ENCODE measurements around the gene SHLD2. TPM values are rescaled to one million over a fixed set of nuclear protein-coding genes. Genes with fewer than 3 reads are reported as not detected.

The SHLD2 gene
- total RNA-seq, 1 experiment from 2014 or later, result 45.2 TPM

DNA sequence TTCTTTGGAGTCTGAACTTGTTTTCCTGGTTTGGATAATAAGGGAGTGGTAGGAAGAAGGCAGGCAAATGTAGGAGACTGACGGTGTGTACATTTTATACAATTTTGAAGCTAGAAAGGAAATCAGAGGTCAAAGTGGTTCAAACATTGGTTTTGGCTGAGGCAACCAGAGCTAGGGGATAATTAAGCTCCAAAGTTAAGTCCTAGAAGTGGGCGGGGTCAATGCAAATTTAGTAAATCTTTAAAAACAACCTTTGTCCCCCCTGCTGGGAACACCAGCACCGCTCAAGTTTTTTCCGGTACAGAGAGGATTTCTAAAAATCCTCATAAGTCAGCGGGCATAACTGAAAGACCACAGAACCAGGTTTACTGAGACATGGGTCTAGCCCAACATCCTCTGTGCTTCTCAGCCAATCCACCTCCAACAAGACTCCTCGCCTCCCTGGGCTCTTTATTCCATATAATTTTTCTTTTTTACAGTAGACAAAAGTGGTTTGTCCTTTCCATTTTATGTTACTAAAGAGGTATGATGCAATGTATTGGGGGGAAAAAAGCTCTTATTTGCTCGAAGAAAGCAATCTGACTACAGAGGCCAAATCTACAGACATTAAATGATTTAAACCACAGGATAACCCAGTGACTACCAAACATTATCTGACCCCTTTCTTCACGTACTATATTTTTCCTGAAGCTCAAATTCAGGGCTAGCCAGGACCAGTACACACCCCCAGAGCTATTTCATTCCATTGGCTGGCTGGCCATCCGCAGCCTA, 2.0 kb upstream of the SHLD2 start:
- no peaks in the 10 kb centered on the region for H3K36me3 ChIP-seq (ENCODE audit: control insufficient read depth, insufficient read depth, low read length)
- intact Hi-C loops (cut with micrococcal nuclease; ENCODE audit: unreplicated experiment) (loop anchor here (5.0 kb wide), 1 partner anchor 121 kb away; no protein-coding TSS in a partner anchor), in situ Hi-C loops (cut with HindIII; ENCODE audit: low pct_unique_long_range_greater_than_20kb, low sequenced_read_pairs) (no loop called here)
- ATAC-seq, result no peak
- TSS peak; percentile 56 for BruUV-seq (replicated peaks)
- no peaks in the 10 kb centered on the region for H3K9me3 ChIP-seq (ENCODE audit: control insufficient read depth, insufficient read depth, low read depth, low read length)
- H3K27ac ChIP-seq (ENCODE audit: low read length), result peak overlapping the region; percentile 82
- CTCF ChIA-PET, result interaction anchor here (1.1 kb wide), 1 partner anchor 123 kb away, joined by 3 read pairs; no protein-coding TSS in a partner anchor
- peaks cover 27% of the 10 kb centered on the region for H3K4me1 ChIP-seq (ENCODE audit: control insufficient read depth, insufficient read depth, low read length)
- POLR2A ChIA-PET, result no interaction called here
- no peak for DNase-seq (ENCODE audit: low read depth, low spot score)
- no peaks in the 10 kb centered on the region for H3K27me3 ChIP-seq (ENCODE audit: control insufficient read depth, insufficient read depth, low read length)
- peak overlapping the region; percentile 82 to 83 for H3K4me3 ChIP-seq (ENCODE audit: low read depth in 2 of 2, low read length in 2 of 2)
- TF ChIP-seq SIN3A (IDR thresholded peaks at IDR 0.05; ENCODE audit: borderline replicate concordance, insufficient read depth, low read depth, low read length) (no peak), POLR2AphosphoS5 (IDR thresholded peaks at IDR 0.05; ENCODE audit: low read depth, low read length) (no peak; the same call in 1 of the 2 replicates), TCF7L2 (IDR thresholded peaks at IDR 0.05; ENCODE audit: low read depth, low read length) (no peak)
- TF ChIP-seq, protein P1, sequence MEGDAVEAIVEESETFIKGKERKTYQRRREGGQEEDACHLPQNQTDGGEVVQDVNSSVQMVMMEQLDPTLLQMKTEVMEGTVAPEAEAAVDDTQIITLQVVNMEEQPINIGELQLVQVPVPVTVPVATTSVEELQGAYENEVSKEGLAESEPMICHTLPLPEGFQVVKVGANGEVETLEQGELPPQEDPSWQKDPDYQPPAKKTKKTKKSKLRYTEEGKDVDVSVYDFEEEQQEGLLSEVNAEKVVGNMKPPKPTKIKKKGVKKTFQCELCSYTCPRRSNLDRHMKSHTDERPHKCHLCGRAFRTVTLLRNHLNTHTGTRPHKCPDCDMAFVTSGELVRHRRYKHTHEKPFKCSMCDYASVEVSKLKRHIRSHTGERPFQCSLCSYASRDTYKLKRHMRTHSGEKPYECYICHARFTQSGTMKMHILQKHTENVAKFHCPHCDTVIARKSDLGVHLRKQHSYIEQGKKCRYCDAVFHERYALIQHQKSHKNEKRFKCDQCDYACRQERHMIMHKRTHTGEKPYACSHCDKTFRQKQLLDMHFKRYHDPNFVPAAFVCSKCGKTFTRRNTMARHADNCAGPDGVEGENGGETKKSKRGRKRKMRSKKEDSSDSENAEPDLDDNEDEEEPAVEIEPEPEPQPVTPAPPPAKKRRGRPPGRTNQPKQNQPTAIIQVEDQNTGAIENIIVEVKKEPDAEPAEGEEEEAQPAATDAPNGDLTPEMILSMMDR (IDR thresholded peaks at IDR 0.05), result no peak
- TF ChIP-seq, protein P2, sequence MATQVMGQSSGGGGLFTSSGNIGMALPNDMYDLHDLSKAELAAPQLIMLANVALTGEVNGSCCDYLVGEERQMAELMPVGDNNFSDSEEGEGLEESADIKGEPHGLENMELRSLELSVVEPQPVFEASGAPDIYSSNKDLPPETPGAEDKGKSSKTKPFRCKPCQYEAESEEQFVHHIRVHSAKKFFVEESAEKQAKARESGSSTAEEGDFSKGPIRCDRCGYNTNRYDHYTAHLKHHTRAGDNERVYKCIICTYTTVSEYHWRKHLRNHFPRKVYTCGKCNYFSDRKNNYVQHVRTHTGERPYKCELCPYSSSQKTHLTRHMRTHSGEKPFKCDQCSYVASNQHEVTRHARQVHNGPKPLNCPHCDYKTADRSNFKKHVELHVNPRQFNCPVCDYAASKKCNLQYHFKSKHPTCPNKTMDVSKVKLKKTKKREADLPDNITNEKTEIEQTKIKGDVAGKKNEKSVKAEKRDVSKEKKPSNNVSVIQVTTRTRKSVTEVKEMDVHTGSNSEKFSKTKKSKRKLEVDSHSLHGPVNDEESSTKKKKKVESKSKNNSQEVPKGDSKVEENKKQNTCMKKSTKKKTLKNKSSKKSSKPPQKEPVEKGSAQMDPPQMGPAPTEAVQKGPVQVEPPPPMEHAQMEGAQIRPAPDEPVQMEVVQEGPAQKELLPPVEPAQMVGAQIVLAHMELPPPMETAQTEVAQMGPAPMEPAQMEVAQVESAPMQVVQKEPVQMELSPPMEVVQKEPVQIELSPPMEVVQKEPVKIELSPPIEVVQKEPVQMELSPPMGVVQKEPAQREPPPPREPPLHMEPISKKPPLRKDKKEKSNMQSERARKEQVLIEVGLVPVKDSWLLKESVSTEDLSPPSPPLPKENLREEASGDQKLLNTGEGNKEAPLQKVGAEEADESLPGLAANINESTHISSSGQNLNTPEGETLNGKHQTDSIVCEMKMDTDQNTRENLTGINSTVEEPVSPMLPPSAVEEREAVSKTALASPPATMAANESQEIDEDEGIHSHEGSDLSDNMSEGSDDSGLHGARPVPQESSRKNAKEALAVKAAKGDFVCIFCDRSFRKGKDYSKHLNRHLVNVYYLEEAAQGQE (IDR thresholded peaks at IDR 0.05; ENCODE audit: insufficient read depth in 1 of 2, low read depth in 2 of 2, low read length in 1 of 2), result no peak

- BruUV-seq (replicated peaks), result no TSS peak
- intact Hi-C loops (cut with micrococcal nuclease; ENCODE audit: unreplicated experiment) (loop anchor here (5.0 kb wide), 1 partner anchor 122 kb away; no protein-coding TSS in a partner anchor), in situ Hi-C loops (cut with HindIII; ENCODE audit: low pct_unique_long_range_greater_than_20kb, low sequenced_read_pairs) (no loop called here)
- peaks cover 27% of the 10 kb centered on the region for H3K4me1 ChIP-seq (ENCODE audit: control insufficient read depth, insufficient read depth, low read length)
- H3K27ac ChIP-seq (ENCODE audit: low read length), result peak overlapping the region; percentile 82
- ChIA-PET CTCF (interaction anchor here (1.1 kb wide), 1 partner anchor 124 kb away, joined by 3 read pairs; no protein-coding TSS in a partner anchor), POLR2A (no interaction called here)
- no peak for DNase-seq (ENCODE audit: low read depth, low spot score)
- H3K4me3 ChIP-seq (ENCODE audit: low read depth in 2 of 2, low read length in 2 of 2), result peak overlapping the region; percentile 82 to 83
- H3K36me3 ChIP-seq (ENCODE audit: control insufficient read depth, insufficient read depth, low read length), result no peaks in the 10 kb centered on the region
- peak; percentile 36 for ATAC-seq
- H3K9me3 ChIP-seq (ENCODE audit: control insufficient read depth, insufficient read depth, low read depth, low read length), result no peaks in the 10 kb centered on the region
- no peaks in the 10 kb centered on the region for H3K27me3 ChIP-seq (ENCODE audit: control insufficient read depth, insufficient read depth, low read length)
- TF ChIP-seq, protein P1 (IDR thresholded peaks at IDR 0.05), result no peak
- 0 out of 2 replicates have a peak, but pooled peaks have one; percentile 17 for TF ChIP-seq SIN3A (IDR thresholded peaks at IDR 0.05; ENCODE audit: borderline replicate concordance, insufficient read depth, low read depth, low read length)
- no peak for TF ChIP-seq POLR2AphosphoS5 (IDR thresholded peaks at IDR 0.05; ENCODE audit: low read depth, low read length)
These were observed 1.2 kb upstream of the SHLD2 start for GRCh38 chr10:87093632-87094372.
